Hematopoietic multipotent progenitor cell treated with erythropoietin and hydrocortisone succinate and interleukin-3 and kit ligand, for 4 days (in vitro differentiated cells): ENCODE data around the gene BRD1.

Experiments
- DNase-seq: peaks from one replicate; pipeline ENCODE4 v3.0.0-alpha.2; 2015

The BRD1 gene

DNA sequence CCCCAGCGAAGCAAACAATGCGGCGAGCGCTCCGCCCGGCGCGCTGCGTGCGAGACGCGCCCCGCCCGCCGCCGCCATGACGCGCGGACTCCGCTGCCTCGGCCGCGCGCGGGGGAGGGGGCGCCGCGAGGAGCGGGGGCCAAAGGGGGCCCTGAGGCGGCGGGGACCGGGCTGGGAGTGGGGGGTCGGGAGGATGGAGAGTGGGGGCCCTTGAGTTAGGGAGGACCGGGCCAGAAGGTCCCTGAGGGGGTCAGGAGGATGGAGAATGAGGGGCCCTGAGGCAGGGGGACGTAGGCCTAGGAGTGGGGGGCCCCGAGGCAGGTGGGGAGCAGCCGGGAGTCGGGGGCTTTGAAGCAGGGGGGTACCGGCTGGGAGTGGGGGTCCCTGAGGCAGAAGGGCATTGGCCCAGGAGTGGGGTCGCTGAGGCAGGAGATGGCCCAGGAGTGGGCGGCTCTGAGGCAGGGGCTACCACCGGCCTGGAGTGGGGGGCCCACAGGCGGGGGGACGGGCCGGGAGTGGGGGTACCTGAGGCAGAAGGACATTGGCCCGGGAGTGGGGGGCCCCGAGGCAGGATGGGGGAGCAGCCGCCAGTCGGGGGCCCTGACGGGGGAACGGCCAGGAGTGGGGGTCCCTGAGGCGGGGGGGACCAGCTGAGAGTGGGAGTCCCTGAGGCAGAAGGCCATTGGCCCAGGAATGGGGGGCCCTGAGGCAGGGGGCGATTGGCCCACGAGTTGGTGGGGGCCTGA, at the start of gene BRD1:
BRD1 (minus strand) TSS at position 21 of the 746 bp plus-strand sequence. CDS start 3,556 bp downstream, outside the sequence.
- DNase-seq, result peak; percentile 87

DNA sequence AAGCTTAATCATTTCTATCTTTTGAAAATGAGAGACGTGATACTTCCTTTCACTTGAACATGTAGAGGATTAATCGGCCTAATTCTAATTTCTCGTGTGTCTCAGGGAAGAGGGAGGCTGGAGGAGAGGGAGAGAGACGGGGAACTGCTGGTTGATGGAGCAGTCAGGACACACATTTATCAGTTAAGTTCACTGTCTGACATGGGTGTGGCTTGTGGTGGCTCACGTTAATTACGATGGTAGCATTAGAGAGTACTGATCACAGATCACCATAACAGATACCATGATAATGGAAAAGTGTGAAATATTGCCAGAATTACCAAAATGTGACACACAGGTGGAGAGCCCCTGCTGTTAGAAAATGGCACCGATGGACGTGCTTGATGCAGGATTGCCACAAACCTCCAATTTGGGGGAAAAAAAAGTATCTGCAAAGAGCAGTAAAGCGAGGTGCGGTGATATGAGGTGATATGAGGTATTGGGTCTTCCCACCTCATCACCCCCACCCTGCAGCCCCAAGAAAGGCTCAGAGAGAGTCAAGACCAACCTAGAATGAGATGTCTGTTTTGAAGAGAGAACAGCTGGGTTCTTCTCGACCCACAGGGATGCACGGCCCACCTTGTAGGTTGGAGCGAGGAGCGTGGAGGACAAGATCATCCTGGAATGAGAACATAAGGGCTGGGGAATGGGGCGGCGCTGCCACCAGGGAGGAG, 45.7 kb upstream of the BRD1 start:
- DNase-seq, result no peak

DNA sequence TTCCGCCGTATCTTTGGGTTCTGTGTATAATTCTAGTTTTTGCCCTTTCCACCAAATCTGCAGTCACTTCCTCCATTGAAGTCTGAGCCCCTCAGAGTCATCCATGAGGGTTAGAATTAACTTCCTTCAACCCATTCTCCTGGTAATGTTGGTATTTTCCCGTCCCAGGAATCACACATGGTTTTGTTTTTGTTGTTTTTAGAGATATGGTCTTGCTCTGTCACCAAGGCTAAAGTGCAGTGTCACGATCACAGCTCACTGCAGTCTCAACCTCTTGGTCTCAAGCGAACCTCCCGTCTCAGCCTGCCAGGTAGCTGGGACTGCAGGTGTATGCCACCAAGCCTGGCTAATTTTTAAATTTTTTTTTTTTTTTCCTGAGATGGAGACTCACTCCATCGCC, 44.7 kb upstream of the BRD1 start:
- no peak for DNase-seq

DNA sequence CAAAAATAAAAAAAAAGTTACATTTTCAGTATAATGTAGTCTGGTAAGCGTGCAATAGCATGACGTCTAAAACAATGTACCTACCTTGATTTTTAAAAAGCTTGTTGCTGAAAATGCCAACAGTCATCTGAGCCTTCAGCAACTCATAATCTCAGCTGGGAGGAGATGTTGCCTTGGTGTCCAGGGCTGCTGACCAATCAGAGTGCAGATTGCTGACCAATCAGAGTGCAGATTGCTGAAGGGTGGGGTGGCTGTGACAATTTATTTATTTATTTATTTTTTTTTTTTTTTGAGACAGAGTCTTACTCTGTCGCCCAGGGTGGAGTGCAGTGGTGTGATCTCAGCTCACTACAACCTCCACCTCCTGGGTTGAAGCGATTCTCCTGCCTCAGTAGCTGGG, 43.8 kb upstream of the BRD1 start:
- DNase-seq, result peak; percentile 36

DNA sequence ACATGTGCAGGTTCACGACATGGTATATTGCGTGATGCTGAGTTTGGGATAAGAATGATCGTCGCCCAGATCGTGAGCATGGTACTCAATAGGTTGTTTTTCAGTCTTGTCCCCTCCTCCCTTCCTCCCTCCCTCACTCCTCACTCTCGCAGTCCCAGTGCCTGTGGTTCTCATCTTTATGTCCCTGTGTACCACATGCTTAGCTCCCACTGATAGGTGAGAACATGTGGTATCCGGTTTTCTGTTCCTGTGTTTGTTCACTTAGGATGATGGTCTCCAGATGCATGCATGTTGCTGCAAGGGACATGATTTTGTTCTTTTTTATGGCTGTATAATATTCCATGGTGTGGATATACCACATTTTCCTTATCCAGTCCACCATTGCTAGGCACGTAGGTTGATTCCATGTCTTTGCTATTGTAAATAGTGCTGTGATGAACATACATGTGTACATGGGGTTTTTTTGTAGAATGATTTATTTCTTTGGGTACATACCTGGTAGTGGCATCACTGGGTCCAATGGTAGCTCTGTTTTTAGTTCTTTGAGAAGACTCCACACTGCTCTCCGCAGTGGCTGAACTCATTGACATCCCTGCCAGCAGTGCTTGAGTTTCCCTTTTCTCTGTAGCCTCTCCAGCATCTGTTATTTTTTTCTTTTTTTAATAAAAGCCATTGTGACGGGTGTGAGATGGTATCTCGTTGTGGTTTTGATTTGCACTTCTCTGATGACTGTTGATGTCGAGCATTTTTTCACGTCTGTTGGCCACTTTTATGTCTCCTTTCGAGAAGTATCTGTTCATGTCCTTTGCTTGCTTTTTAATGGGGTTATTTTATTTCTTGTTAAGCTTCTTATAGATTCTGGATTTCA, 42.4 kb upstream of the BRD1 start:
- peak; percentile 73 for DNase-seq

DNA sequence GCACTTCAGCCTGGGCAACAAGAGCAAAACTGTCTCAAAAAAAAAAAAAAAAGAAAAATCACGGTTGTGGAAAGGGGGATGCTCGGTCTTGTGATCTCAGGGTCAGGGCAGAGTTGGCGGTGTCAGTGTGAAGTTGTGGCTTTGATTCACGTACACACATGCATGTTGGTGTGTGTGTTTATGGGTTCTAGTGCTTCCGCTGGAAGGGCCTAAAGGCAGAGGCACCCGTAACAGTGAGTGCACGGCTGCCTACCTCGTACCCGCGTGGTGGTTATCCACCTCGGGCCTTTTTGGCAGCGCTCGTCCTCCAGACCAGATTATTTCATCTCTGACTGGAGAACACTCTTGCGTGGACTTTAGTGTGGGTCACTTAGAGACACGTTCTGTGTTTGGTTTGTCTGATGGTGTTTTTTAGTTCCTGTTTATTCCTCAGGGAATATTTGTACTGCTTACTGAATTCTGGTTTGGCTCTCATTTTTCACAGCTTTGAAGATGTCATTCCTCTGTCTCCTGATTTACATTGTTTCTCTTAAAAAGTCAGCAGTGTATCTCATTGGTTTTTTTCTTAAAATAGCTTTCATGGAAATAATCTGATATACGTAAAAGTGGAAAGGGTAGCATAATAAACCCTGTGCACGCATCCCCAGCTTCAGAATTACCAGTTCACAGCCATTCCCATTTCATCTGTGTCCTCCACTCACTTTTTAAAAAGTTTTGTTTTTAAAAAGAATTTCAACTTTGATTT, 41.6 kb upstream of the BRD1 start:
- no peak for DNase-seq

DNA sequence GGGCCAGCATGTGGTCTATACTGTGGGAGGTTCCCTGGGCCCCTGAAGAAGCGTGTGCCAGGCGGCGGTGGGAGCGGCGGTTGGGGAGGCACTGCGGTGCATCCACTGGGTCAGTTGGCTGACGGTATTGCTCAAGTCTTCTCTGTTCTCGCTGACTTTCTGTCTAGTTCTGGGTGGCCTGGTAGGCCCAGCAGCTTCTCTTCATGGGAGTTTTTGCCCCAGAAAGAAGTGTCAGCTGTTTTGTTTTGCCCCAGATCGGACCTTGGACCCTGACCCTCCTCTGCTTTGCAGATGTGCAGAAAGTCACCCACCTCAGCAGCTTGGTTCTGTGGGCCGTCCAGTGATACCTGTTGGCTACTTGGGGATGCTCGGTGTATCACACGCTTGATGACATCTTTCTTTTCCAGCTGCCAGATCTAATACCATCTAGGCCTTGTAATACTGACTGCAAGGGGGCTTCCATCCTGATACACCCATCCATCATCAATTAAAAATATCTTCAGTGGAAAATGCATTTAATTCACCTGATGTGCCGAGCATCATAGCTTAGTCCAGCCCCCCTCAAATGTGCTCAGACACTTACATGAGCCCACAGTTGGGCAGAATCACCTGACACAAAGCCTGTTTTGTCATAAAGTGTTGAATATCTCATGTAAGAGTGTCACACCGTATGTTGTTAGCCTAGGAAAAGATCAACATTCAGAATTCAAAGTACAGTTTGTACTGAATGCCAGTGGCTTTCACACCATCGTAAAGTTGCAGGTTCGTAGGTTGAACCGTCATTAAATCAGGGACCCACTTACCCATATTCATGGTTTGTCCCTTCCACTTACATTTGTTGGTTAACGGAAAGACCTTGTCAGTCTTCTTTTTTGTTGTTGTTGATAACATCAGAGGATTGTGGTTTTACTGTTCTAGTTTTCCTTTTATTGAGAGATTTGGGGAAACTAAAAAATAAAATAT, 39.9 kb upstream of the BRD1 start:
- peak; percentile 51 for DNase-seq

DNA sequence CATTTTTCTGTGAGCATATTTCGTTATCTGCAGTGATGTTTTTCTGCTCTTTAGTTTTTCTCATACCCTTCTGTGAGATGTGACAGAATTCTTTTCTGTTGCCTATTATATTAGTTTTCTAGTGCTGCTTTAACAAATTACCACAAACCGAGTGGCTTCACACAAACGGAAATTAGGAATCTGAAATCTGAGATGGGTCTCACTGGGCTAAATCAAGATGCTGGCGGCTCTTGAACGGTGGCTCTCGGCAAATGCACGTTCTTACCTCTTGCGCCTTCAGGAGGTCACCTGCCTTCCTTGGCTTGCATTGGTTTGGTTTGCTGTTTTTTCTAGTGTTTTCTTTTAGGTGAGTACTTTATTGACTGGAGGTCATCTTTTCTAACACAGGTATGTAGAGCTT, 39.0 kb upstream of the BRD1 start:
- DNase-seq, result no peak

DNA sequence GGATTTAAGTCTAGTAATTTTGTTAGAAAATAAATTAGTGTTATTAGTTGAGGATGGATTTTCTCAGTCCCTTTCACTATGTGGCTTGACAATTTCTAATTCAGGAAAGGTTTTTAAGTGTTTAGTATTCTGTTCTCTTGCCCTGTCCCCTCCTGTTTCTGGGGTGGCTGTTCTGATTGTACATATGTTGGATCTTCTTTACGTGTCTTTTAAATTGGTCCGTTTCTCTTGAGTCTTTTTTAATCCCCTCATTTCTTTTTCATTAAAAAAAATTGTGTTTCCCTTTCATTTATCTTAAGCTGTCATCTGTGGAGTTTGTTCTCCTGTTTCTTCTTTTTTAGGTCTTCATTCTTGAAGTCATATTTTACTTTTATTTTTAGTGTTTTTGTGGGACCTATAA, 38.5 kb upstream of the BRD1 start:
- DNase-seq, result no peak

DNA sequence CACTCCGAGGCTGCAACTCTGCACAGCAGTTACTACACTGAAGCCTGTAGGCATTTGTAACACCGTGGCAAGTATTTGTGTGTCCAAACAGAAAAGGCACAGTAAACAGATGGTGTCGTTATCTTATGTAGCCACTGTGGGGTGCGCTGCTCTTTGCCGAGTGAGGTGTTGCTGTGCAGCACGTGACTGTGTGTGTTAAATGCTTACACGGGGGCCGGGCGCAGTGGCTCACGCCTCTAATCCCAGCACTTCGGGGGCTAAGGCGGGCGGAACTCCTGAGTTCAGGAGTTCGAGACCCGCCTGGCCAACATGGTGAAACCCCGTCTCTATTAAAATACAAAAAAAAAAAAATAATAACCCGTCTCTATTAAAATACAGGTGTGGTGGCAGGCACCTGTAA, 37.5 kb upstream of the BRD1 start:
- DNase-seq, result no peak

DNA sequence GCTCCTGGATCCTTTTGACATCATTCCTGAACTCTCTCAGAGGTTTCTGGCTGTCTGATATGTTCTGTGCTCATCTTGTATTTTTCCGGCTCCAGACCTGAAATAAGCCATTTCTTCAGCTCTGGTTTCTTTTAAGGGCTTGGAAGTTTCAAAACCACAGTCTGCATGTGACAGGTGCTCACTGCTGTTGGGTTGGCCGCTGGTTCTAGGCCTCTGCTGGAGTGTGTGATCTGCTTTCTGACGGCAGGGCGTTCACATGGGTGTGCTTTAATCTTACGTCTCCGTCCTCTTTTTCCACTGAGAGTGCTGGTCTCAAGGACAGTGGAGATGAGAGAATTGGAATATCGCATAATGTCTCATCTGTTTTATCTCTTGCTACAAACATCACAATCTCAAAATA, 36.3 kb upstream of the BRD1 start:
- DNase-seq, result no peak

DNA sequence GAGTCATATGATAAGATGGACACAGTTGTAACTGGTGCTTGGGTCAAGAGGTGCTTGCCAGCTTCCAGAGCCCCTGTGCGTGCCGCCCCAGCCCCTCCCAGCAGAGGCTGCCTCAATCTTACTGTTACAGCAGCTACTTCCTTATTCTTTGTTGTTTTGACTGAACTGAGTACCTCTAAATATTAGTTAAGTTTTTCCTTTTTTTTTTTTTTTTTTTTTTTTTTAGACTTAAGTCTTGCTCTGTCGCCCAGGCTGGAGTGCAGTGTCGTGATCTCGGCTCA, 34.8 kb upstream of the BRD1 start:
- peak; percentile 69 for DNase-seq

DNA sequence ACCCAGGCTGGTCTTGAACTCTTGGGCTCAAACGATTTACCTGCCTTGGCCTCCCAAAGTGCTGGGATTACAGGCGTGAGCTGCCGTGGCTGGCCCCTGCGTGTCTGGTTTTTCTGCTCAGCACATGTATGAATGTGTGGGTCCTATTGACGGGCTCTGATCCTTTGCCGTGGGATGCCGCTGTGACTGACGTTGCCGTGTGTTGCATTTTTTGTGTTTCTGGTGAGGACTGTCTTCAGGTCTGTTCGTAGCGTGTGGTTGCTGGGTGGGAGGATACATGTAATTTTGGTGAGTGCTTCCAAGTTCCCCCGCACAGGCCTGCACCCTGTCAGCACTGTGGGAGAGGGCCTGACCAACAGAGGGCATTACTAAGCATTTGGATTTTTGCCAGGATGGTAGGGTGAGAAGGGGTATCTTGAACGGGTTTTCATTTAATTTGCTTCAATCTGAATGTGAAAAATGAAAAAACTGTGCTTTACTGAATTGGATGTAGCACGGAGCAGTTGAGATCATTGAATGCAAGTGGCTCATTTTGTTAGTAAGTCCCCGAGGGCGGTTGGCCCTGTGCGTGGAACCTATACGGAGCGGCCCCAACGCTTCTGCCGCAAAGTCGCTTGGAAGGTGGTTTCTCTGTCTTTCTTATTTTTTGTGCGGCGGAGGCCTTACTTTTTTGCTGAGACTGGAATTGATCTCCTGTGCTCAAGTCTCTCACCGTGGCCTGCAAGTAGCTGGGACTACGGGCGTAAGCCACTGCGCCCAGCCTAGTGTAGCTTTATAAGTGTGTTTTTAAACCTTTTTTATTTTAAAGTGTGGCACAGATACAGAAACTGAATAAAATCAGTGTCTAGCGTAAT, 34.2 kb upstream of the BRD1 start:
- peak; percentile 72 for DNase-seq

DNA sequence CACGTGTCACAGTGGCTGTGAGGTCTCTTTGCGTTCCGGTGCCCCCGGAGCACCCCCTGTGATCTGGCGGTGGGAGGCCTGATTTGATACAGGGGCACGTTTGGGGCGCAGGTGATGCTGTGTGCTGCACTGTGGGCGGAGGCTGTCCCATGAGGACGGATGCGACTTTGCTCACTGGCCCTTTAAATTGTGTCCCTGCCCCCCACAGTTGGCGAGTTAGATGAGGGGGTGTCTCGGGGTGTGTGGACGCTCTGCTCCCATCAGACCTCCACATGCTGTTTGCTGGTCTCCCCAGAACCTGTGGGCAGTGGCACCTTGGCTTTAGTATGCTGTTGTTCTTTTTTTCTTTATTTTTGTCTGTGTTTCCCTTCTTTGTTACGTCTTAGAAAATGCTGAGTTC, 31.2 kb upstream of the BRD1 start:
- no peak for DNase-seq

DNA sequence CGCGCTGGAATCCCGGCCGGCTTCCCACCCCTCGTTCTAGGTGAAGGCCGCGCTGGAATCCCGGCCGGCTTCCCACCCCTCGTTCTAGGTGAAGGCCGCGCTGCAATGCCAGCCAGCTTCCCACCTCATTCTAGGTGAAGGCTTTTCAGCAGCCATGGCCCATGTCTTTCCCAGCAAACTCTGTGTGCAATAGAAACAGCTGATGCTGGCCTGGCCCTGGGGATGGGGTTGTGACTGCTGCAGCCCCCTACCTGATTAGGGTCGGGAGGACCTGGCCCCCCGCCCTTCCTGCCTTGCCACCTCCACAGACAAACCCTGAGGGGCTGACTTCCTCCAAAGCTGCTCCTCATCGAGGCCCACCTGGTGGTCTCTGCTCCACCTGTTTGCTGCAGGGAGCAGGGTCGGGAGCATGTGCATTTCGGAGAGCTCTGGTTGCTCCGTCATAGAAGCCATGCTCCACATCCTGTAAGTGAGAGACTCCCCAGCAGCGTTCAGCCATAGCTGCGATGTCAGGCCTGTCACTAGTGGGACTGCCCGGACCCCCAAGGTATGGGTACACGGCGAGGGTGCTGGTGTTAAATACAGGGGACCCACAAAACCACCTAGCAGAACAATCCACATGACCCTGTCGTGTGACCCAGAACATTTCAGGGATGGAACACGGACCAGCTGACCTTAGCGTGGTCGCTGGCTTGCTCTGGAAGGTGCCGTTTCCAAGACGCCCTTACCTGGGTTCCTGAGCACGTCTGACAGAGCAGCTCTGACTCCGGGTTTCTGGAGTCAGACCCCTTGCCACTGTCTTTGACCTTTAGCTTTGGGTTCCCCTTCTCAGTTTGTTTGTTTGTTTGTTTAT, 29.3 kb upstream of the BRD1 start:
- no peak for DNase-seq

DNA sequence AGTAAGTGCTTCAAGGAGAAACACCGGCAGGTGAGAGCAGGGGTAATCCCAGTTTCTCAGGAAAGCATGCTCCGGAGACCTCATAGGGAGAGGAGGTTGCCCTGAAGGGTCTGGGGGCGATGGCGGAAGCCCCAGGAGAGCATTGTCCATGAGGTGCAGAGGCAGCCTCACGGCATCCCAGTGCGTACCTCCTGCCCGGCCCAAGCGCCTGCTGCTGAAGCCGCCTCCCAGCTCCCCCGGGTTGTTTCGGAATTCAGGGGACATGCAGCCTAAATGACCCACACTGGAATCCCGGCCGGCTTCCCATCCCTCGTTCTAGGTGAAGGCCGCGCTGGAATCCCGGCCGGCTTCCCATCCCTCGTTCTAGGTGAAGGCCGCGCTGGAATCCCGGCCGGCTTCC, 28.7 kb upstream of the BRD1 start:
- DNase-seq, result no peak

DNA sequence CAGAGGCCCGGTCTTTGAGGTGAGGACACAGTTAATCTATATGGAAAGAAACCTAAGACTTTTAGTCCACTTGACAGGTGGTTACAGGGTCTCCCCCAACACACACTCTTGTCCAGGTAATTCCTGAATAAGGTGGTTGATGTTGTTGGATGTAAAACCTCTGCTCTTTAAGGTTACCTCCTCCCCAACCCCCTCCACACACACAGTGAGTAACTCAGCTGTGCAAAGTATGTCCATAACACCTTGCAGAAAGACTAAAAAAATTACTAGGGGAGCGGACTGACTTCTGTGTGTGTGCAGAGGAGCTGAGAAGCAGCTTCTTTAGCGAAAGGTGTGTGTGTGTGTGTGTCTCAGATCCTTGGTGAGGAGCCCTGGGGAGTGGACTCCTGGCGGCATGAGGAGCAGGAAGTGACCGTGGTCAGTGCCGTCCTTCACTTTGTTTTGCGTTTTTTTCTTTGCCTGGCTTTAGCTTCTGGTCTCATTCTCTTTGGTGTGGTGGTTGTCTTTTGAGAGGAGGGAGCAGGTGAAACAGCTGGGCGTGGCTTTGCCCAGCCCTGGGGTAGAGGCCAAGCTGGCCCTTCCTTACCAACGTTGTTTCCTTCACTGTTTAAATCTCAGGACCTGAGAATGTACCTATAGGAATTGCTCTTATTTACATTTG, 27.7 kb upstream of the BRD1 start:
- DNase-seq, result peak; percentile 25

DNA sequence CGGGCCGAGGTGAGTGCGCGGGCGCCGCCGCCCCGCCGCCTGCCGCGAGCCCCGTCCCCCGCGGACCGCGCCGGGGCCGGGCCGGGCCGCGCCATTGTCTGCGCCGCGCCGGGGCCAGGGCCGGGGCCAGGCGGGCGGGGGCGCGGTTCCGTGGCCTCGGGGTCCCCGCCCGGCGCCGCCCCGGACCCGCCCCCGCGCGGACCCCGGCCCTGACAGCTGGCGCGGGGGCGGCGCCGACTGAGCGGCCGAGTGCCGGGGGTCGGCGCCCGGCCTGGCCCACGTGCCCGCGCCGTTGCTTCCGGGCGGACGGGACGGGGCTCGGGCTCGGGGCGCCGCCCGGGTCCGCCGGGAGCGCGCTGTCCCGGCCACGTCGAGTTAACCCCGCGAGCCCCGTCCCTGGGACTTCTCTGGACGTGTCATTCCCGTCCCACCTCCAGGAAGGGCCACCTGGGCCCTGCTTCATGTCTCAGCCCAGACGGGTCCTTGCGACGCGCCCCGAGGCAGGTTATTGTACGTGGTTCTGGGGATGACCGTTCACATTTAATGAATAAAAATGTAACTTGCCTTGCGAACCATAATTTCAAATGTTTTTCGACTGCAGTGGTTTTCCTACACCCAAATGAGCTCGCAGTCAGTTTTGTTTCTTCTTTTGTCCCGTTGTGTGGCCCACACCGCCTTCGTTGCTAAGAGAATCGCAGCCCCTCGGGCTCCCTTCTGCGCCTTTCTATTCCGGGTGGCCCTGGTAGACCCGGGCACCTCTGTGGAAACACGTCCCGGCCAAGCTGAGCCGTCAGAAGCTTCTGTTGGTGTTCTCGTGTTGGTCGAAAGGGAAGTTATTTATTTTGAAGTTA, 26.5 kb upstream of the BRD1 start:
- DNase-seq, result peak; percentile 69
